WTC11 (cell line): ENCODE measurements around the gene PPP1R3C. TPM values are rescaled to one million over a fixed set of nuclear protein-coding genes. Genes with fewer than 3 reads are reported as not detected.
A peak's percentile ranks its signal among the peaks of the same experiment; 100 is the strongest.

Source experiments
- ATAC-seq: fragments of 200-7000 bp; cut with Tn5 transposase; 2 replicates; pipeline ENCODE4 v1.10.0; 2021; ENCODE audit warnings: mild to moderate bottlenecking, moderate library complexity
- CTCF ChIA-PET: fragments of 300-600 bp; sonication (Branson Sonifier 250); formaldehyde crosslinking; loops from one replicate; lab custom pipeline; 2021; ENCODE audit warnings: antibody characterized with exemption; lab: Charles Lee
- POLR2A ChIA-PET: fragments of 350-600 bp; sonication (Branson Sonifier 250); formaldehyde crosslinking; loops from one replicate; lab custom pipeline; 2021; ENCODE audit warnings: antibody characterized with exemption; lab: Charles Lee
- DNase-seq: peaks from one replicate; pipeline ENCODE4 v3.0.0; 2021; ENCODE audit warnings: low spot score
- H3K27ac Mint-ChIP-seq: 2 replicates; pipeline ENCODE4 v1.8.0; 2021; ENCODE audit warnings: mixed read lengths
- H3K27me3 Mint-ChIP-seq: 2 replicates; pipeline ENCODE4 v1.8.0; 2021; ENCODE audit warnings: low read depth, mild to moderate bottlenecking, moderate library complexity, mixed read lengths
- H3K36me3 Mint-ChIP-seq: 2 replicates; pipeline ENCODE4 v1.8.0; 2021; ENCODE audit warnings: mixed read lengths
- H3K4me1 Mint-ChIP-seq: 2 replicates; pipeline ENCODE4 v1.8.0; 2022; ENCODE audit warnings: mixed read lengths
- H3K4me3 Mint-ChIP-seq: 2 replicates; pipeline ENCODE4 v1.8.0; 2021; ENCODE audit warnings: mild to moderate bottlenecking, moderate library complexity, mixed read lengths
- H3K9me3 Mint-ChIP-seq: 2 replicates; pipeline ENCODE4 v1.8.0; 2021; ENCODE audit warnings: mixed read lengths
- ATF6 ChIP-seq: sonication (generic); formaldehyde crosslinking; IDR thresholded peaks from 2 replicates; pipeline ENCODE4 v1.8.1; 2023; ENCODE audit warnings: mild to moderate bottlenecking, missing genetic modification reagents
- CDX4 ChIP-seq: fragments of 250-450 bp; sonication (Bioruptor Pico); IDR thresholded peaks from 2 replicates; pipeline ENCODE4 v1.9.0; 2021; ENCODE audit warnings: moderate library complexity, mild to moderate bottlenecking, inconsistent platforms, borderline replicate concordance
- E2F4 ChIP-seq: sonication (generic); formaldehyde crosslinking; IDR thresholded peaks from 2 replicates; pipeline ENCODE4 v1.8.1; 2022; ENCODE audit warnings: low read depth, mild to moderate bottlenecking, moderate library complexity, missing genetic modification reagents, borderline replicate concordance
- E2F5 ChIP-seq: sonication (generic); formaldehyde crosslinking; IDR thresholded peaks from 2 replicates; pipeline ENCODE4 v1.8.1; 2022; ENCODE audit warnings: mild to moderate bottlenecking, moderate library complexity, missing genetic modification reagents
- EMX1 ChIP-seq: fragments of 250-450 bp; sonication (Bioruptor Pico); IDR thresholded peaks from 2 replicates; pipeline ENCODE4 v1.8.0; 2021; ENCODE audit warnings: mild to moderate bottlenecking
- ERG ChIP-seq: fragments of 250-450 bp; sonication (Bioruptor Pico); IDR thresholded peaks from 2 replicates; pipeline ENCODE4 v1.8.0; 2021; ENCODE audit warnings: mild to moderate bottlenecking
- FOXP4 ChIP-seq: sonication (generic); formaldehyde crosslinking; IDR thresholded peaks from 2 replicates; pipeline ENCODE4 v1.8.0; 2022; ENCODE audit warnings: mild to moderate bottlenecking, missing genetic modification reagents
- GABPB1 ChIP-seq: sonication (generic); formaldehyde crosslinking; IDR thresholded peaks from 2 replicates; pipeline ENCODE4 v1.8.1; 2023; ENCODE audit warnings: mild to moderate bottlenecking, missing genetic modification reagents
- GRHL2 ChIP-seq: fragments of 250-450 bp; sonication (Bioruptor Pico); IDR thresholded peaks from 2 replicates; pipeline ENCODE4 v1.8.0; 2022; ENCODE audit warnings: mild to moderate bottlenecking, moderate library complexity; ENCODE audit not compliant: insufficient replicate concordance, severe bottlenecking
- GTF2I ChIP-seq: fragments of 250-450 bp; sonication (Bioruptor Pico); conservative IDR thresholded peaks from 2 replicates; pipeline ENCODE4 v1.4.0; 2021; ENCODE audit warnings: mild to moderate bottlenecking
- HMGA2 ChIP-seq: fragments of 250-450 bp; sonication (Bioruptor Pico); IDR thresholded peaks from 2 replicates; pipeline ENCODE4 v1.4.0; 2021; ENCODE audit warnings: mild to moderate bottlenecking, moderate library complexity
- IRF2 ChIP-seq: sonication (generic); formaldehyde crosslinking; IDR thresholded peaks from 2 replicates; pipeline ENCODE4 v1.8.0; 2022; ENCODE audit warnings: low read depth, missing genetic modification reagents, borderline replicate concordance
- KAT7 ChIP-seq: sonication (generic); formaldehyde crosslinking; IDR thresholded peaks from 2 replicates; pipeline ENCODE4 v1.8.1; 2023; ENCODE audit warnings: missing genetic modification reagents, mild to moderate bottlenecking, borderline replicate concordance
- NFE2L1 ChIP-seq: sonication (generic); formaldehyde crosslinking; IDR thresholded peaks from 2 replicates; pipeline ENCODE4 v1.8.1; 2023; ENCODE audit warnings: missing genetic modification reagents
- PRRX2 ChIP-seq: fragments of 250-450 bp; sonication (Bioruptor Pico); IDR thresholded peaks from 2 replicates; pipeline ENCODE4 v1.8.0; 2021; ENCODE audit warnings: mild to moderate bottlenecking
- RORB ChIP-seq: fragments of 250-450 bp; sonication (Bioruptor Pico); IDR thresholded peaks from 2 replicates; pipeline ENCODE4 v1.9.0; 2021; ENCODE audit warnings: mild to moderate bottlenecking
- SOX15 ChIP-seq: fragments of 250-450 bp; sonication (Bioruptor Pico); IDR thresholded peaks from 2 replicates; pipeline ENCODE4 v1.9.0; 2021; ENCODE audit warnings: mild to moderate bottlenecking
- TEAD4 ChIP-seq: sonication (generic); formaldehyde crosslinking; IDR thresholded peaks from 2 replicates; pipeline ENCODE4 v1.8.0; 2022; ENCODE audit warnings: mild to moderate bottlenecking, missing genetic modification reagents
- ZNF423 ChIP-seq: fragments of 250-450 bp; sonication (Bioruptor Pico); IDR thresholded peaks from 2 replicates; pipeline ENCODE4 v2.1.2; 2022; ENCODE audit warnings: mild to moderate bottlenecking, moderate library complexity
- ZNF425 ChIP-seq: fragments of 250-450 bp; sonication (Bioruptor Pico); conservative IDR thresholded peaks from 2 replicates; pipeline ENCODE4 v1.9.0; 2021; ENCODE audit warnings: mild to moderate bottlenecking
- ZNF671 ChIP-seq: fragments of 250-450 bp; sonication (Bioruptor Pico); IDR thresholded peaks from 2 replicates; pipeline ENCODE4 v1.8.0; 2021; ENCODE audit warnings: mild to moderate bottlenecking
- ZSCAN18 ChIP-seq: fragments of 250-450 bp; sonication (Bioruptor Pico); IDR thresholded peaks from 2 replicates; pipeline ENCODE4 v2.1.2; 2022; ENCODE audit warnings: mild to moderate bottlenecking, moderate library complexity
- total RNA-seq: library from RNA; stranded (reverse); gene quantifications from 3 replicates; pipeline ENCODE4 v1.2.3, GENCODE V29; 2021

The PPP1R3C gene
- total RNA-seq, 1 experiment from 2014 or later = 1.5 TPM

- H3K9me3 Mint-ChIP-seq = peaks cover 13% of the 10 kb centered on the region
- CTCF ChIA-PET = no interaction called here
- no peaks in the 10 kb centered on the region for H3K36me3 Mint-ChIP-seq
- POLR2A ChIA-PET = no interaction called here
- no peak overlapping the region for H3K27ac Mint-ChIP-seq
- H3K4me1 Mint-ChIP-seq = no peaks in the 10 kb centered on the region
- no peak overlapping the region for H3K4me3 Mint-ChIP-seq
- ATAC-seq (0 out of 2 replicates have a peak, but pooled peaks have one; percentile 43), DNase-seq (no peak)
- H3K27me3 Mint-ChIP-seq = no peaks in the 10 kb centered on the region
- TF ChIP-seq FOXP4 (CRISPR knock-in tag) (no peak), GRHL2 (CRISPR knock-in tag) (no peak), PRRX2 (CRISPR knock-in tag) (no peak), KAT7 (CRISPR knock-in tag) (no peak), RORB (CRISPR knock-in tag) (no peak), ZNF423 (CRISPR knock-in tag) (no peak), ZNF671 (CRISPR knock-in tag) (no peak), E2F5 (CRISPR knock-in tag) (no peak), HMGA2 (CRISPR knock-in tag) (no peak), E2F4 (CRISPR knock-in tag) (no peak), NFE2L1 (CRISPR knock-in tag) (no peak), ZNF425 (no peak), IRF2 (no peak)
These were observed 28.0 kb downstream of the PPP1R3C start for GRCh38 chr10:91604553-91605534.

- POLR2A ChIA-PET = no interaction called here
- no peak for TF ChIP-seq ERG (CRISPR knock-in tag)
- no peak for TF ChIP-seq ZSCAN18 (CRISPR knock-in tag)
- no peak for TF ChIP-seq EMX1 (CRISPR knock-in tag)
- no peak for TF ChIP-seq SOX15 (CRISPR knock-in tag)
- no peak for TF ChIP-seq GABPB1 (CRISPR knock-in tag)
- TF ChIP-seq GTF2I = no peak
- TF ChIP-seq CDX4 (CRISPR knock-in tag) = no peak
- TF ChIP-seq TEAD4 (CRISPR knock-in tag) = no peak
- no peak for TF ChIP-seq PRRX2 (CRISPR knock-in tag)
- TF ChIP-seq ATF6 = no peak
- no peak for TF ChIP-seq E2F5 (CRISPR knock-in tag)
- TF ChIP-seq, all 79 proteins: peak for 0
- ATAC-seq = no peak
- H3K36me3 Mint-ChIP-seq = no peaks in the 10 kb centered on the region
- CTCF ChIA-PET = no interaction called here
- no peak for DNase-seq
- H3K27ac Mint-ChIP-seq = no peak overlapping the region
- peaks cover 13% of the 10 kb centered on the region for H3K9me3 Mint-ChIP-seq
- no peaks in the 10 kb centered on the region for H3K4me1 Mint-ChIP-seq
- H3K4me3 Mint-ChIP-seq = no peak overlapping the region
- no peaks in the 10 kb centered on the region for H3K27me3 Mint-ChIP-seq
These were observed 28.9 kb downstream of the PPP1R3C start for GRCh38 chr10:91603931-91604331.
